IPS-NIHi7 (cell line): ENCODE data around the gene MAPK6.
"Not testable (repeated sequence)": the region's sequence is repeated elsewhere in the genome, so short reads cannot be mapped to it uniquely, and the experiment has no call there.

ENCODE experiments used
- DNase-seq: peaks from one replicate; pipeline ENCODE4 v3.0.0; 2012; ENCODE audit warnings: mixed read lengths; ENCODE audit errors: extremely low spot score

MAPK6 gene

DNA sequence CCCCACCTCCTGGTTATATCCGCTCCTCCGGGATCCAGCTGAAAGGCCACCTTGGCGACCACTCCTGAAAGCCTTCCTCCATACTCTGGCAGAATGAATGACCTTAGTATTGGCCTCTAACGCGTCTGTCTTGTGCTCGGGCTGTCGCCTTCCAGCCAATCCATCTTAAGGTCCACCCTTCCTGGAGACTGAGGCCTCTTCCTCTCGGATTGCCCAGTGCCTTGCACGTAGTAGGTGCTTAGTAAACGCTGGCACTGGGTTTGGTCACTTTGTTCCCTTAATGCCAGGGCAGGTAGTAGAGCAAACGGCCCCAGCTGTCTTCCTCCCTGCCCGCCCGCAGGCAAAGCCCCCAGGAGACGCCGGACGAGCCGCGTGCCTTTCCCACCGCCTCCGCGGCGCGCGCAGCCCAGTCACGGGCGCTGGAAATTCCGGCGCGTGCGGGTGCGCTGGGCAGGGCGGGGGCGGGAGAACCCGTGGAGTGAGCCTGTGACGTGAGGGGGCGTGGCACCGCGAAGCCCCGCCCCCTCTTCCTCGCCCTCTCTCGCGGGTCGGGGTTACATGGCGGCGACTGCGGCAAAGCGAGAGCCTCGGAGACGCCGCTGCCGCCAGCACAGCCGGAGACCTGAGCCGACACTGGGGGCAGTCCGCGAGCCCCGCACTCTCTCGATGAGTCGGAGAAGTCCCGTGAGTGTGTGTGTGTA lies at the start of gene MAPK6:
TSS of gene MAPK6 (plus strand) at position 527 of the 701 bp plus-strand sequence. CDS start 27,242 bp downstream, outside the sequence.
- DNase-seq = peak; percentile 96

DNA sequence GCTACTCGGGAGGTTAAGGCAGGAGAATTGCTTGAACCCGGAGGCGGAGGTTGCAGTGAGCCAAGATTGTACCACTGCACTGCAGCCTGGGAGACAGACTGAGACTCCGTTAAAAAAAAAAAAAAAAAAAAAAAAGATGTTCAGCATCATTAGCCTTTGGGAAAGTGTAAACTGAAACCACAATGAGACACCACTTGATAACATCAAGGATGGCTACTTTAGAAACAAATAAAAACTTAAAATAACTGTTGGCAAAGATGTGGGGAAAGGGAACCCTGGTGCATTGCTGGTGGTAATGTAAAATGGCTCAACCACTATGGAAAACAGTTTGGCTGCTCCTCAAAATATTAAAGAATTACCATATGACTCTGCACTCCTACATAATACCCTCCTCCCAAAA lies 49.3 kb upstream of the MAPK6 start:
- DNase-seq = no peak

DNA sequence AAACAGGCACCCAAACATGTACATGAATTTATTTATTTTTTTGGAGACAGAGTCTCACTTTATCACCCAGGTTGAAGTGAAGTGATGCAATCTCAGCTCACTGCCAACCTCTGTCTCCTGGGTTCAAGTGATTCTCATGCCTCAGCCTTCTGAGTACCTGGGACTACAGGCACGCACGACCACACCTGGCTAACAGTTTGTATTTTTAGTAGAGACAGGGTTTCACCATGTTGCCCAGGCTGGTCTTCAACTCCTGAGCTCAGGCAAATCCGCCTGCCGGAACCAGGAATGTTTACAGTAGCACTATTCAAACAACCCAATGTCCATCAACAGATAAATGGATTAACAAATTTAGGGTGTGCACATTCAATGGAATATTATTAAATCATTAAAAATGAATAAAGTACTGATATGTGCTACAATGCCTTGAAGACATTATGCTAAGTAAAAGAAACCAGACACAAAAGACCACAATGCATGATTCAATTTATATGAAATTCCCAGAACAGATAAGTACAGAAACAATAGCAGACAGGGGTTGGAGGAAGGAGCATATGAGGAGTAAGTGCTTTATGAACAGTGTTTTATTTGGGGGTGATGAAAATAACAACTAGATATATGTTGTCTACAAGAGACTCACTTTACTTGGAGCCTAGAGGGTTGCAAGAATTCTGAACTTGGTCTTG lies 48.7 kb upstream of the MAPK6 start:
- no peak for DNase-seq

- peak; percentile 22 for DNase-seq
Measured at GRCh38 chr15:51971032-51971374, 48.0 kb upstream of the MAPK6 start.

DNA sequence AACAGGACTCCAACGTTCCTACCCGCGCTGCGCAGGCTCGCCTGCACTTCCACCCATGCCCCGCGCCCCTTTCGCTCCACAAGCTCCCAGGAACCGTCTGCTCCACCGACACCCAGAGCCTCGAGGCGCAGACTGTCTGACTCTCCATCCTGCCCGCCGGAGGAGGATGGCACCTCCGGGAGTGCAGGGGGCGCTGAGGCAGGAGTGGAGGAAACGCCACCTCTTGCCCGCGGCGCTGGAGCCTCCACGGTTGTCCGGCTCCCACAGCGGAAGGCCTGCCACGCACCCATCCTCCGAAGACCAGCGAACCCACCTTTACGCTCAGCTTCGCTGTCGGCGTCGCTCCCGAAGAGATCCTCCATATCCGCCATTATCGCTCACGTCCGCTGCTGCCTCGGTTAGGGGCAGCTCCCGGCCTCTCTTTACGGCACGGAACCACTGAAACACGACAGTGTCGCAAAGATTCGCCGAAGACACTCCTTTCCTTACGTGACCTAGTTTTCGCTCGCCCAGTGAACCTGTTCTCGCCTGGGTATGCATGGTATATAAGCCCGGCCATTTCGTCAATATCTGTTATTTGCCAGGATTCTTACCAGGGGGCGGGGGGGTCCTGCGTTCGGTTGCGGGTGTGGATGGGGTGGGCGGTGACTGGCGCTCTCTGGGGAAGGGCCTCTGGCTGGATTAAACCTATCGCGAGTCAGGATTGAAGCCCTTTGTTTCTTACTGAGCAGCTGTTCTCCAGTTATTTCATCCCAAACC lies 47.5 kb upstream of the MAPK6 start, which contains the start of gene LEO1:
TSS of gene LEO1 (minus strand) at position 404 of the 759 bp plus-strand sequence. CDS start at position 371, 33 bp downstream.
- peak; percentile 97 for DNase-seq

DNA sequence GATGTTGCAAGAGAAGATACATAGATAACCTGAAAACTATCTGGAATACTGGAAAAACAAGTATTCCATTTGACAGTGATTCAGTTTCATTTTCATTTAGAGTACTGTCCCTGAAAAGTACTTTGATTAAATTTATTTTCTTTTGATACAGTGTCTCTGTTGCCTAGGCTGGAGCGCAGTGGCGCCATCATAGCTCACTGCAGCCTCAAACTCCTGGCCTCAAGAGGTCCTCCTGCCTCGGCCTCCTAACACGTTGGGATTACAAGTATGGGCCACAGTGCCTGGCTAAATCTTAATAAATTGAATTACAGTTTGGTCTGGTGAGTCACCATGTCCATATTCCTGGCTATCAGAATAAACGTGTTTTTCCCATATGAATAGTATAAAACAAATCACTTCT lies 45.8 kb upstream of the MAPK6 start:
- DNase-seq = no peak

GRCh38 chr15:51973775-51974174 lies 45.2 kb upstream of the MAPK6 start:
- no peak for DNase-seq

DNA sequence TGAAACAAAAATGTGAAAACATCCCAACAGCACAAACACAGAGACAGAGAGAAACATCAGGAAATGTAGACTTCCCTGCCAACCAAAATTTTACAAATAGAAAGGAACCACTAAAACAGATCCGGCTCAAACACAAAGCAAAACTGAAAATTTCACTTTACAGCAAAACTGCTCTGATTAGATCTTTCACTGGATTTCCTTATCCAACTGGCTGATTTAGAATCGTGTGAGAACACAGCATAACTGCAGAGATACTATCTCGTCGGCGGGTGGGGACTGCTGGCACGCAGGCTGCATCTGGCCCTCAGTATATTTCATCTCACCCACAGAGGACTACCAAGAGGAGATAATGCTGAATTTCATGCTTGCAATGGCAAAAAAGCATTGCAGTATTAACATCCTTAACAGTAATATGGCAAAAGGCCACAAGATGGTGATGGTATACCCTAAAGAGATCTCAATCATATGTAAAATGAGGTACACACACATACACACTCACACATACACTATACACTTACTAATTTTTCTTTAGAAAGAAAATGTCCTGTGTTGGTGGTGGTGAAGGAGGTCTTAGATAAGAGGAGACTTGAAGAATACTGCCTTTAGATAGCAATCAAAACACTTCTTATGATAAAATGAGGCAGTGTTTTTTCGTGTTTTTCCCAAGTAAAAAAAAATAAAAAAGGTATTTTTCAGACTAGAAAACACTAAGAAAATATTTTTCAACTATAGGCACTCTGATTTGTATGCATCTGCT lies 36.8 kb upstream of the MAPK6 start:
- DNase-seq = peak; percentile 22

- no peak for DNase-seq
Measured at GRCh38 chr15:51982770-51983103, 36.3 kb upstream of the MAPK6 start.

- DNase-seq = no peak
Measured at GRCh38 chr15:51991141-51991540, 27.9 kb upstream of the MAPK6 start.

GRCh38 chr15:51992953-51993352 lies 26.1 kb upstream of the MAPK6 start:
- no peak for DNase-seq

DNA sequence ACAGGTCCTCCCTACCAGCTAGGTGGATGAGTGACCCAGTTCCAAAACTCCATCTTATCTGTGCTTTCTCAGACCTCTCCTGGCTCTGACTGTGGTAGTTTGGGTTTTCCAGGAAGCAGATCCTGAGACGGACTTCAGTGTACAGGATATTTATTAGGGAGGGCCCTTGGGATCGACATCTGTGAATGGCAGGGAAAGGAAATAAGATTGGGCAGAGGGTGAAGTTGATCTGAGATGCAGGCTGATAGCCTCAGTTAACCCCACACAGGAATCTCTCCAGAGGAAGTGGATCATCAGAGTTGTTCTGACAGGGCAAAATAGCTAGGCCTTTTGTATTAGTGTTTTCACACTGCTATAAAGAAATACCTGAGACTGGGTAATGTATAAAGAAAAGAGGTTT lies 16.7 kb upstream of the MAPK6 start:
- DNase-seq = no peak

- not testable (repeated sequence) for DNase-seq
Measured at GRCh38 chr15:52003089-52003488, 15.9 kb upstream of the MAPK6 start.

DNA sequence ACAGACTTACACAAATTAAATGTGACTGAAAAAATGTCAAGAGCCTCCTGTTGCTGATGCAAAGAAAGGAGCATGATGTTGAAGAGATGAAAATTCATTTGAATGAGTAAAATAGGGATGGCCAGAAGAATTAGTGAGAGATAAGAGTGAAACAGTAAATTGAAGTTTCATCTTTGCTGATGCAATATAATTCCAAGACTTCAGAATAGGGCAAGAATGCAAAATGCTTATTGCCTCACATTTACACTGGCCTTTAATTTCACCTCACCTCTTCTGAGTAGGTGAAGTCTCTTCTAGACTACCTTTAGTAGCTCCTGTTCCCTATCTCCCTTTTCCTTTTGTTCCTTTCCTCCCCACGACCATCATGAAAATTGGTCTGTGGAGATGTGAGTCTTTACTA lies 15.3 kb upstream of the MAPK6 start:
- no peak for DNase-seq

- no peak for DNase-seq
Measured at GRCh38 chr15:52004806-52005205, 14.2 kb upstream of the MAPK6 start.

DNA sequence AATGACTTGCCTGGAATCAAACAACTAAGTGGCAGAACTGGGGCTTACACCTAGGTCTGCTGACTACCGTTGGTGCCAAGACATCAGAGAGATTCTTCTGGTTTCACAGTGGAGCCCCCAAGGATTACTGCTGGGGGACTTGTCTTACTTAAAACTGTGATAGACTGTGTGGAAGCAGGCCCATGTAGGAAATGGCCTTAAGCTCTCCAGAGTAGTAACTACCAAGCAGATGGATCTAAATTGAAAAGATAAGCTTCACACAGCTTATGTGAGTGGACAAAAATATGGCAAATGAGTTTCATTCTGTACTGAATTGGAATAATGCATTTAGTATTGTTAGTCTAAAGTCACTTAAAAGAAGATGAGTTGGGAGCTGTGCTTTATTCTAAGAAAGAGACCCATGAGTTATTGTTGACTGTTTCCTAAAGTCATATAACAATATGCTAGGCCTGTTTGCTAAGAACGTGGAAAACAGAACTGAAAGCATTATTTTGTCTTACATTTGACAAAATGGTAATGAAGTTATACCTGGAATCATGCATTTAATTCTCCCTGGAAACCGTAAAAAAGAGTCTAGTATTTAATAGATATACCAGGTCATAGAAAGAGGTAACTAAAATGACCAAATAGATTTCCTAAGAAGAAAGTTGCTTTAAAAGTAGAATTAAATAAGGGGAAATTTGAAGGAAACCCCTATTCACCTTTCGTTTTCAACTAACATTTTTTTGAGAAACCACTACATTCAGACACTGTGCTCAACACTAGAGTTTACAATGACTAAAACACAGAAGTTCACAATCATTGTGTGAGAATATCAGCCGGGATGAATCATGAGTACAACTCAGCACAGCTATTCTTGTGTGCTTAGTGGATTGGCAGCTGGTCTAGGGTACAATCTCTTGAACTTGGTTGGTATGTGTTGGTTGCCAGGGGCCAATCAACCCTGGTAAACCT lies 13.0 kb upstream of the MAPK6 start:
- DNase-seq = no peak

GRCh38 chr15:52006702-52007340 lies 12.2 kb upstream of the MAPK6 start:
- DNase-seq = no peak

DNA sequence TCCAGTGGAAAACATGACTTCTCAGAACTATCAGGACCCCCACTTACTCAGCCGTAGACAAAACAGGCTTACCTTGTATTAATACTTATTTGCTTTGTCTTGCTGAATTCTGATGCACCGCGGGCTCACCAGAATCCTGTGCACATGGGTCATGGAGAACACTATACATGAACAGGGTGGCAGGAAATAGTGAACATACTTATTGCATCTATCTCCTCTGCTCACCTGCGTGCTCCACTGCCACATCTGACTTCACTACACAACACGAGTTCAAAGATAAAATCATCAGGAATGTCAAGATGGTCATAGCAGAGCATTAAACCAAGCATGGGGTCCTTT lies 10.7 kb upstream of the MAPK6 start:
- DNase-seq = no peak

- DNase-seq = no peak
Measured at GRCh38 chr15:52008698-52009434, 10.2 kb upstream of the MAPK6 start.
